NCI-H1105 treated with DMSO at 0.1 percent for 48 hours (cell line): ENCODE data around the gene DZIP1L.

ENCODE experiments used
- DNase-seq: peaks from one replicate; lab custom pipeline; 2025; lab: John Stamatoyannopoulos, UW

The DZIP1L gene

GRCh38 chr3:138034918-138035317, 80.5 kb downstream of the DZIP1L start:
- no peak for DNase-seq

DNA sequence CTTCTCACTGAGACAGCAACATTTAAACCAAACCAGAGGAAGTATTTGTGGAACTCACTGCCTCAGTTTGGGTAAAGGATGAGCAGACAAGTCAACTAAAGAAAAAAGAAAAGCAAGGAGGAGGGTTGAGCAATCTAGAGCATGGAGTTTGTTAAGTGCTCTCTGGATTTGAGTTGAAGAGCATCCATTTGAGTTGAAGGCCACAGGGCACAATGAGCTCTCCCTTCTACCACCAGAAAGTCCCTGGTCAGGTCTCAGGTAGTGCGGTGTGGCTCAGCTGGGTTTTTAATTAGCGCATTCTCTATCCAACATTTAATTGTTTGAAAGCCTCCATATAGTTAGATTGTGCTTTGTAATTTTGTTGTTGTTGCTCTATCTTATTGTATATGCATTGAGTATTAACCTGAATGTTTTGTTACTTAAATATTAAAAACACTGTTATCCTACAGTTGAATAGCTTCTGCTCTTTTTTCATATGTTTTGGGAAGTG, 82.2 kb downstream of the DZIP1L start:
- no peak for DNase-seq

- no peak for DNase-seq
Measured at GRCh38 chr3:138032567-138032966, 82.8 kb downstream of the DZIP1L start.

- DNase-seq: no peak
Measured at GRCh38 chr3:138031536-138031935, 83.9 kb downstream of the DZIP1L start.

GRCh38 chr3:138030734-138031280, 84.6 kb downstream of the DZIP1L start:
- DNase-seq: no peak

DNA sequence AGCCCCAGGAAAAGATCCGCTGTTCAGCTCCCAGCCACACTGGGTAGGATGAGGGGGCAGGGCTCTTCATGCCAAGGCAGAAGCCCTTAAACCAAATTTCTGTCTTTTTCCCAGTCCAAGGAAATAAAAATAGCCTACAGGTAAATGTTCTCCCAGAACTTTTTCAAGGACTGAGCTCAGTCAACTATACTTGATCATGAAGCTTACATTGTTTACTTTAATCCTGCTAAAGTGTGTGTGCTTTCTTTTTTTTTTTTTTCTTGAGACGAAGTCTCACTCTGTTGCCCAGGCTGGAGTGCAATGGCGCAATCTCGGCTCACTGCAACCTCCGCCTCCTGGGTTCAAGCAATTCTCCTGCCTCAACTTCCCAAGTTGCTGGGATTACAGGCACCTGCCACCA, 87.6 kb downstream of the DZIP1L start:
- no peak for DNase-seq

GRCh38 chr3:138025553-138025952, 89.9 kb downstream of the DZIP1L start:
- DNase-seq: no peak

GRCh38 chr3:138023754-138024153, 91.7 kb downstream of the DZIP1L start:
- no peak for DNase-seq

GRCh38 chr3:138019281-138020069, 95.9 kb downstream of the DZIP1L start:
- no peak for DNase-seq

GRCh38 chr3:138016065-138016464, 99.3 kb downstream of the DZIP1L start:
- DNase-seq: no peak

GRCh38 chr3:138012526-138012925, 102.9 kb downstream of the DZIP1L start:
- no peak for DNase-seq
